ENCODE data around the gene ROPN1B.

ROPN1B gene

GRCh38 chr3:126013751-126014156 lies 44.8 kb downstream of the ROPN1B start:
- no peak for TF ChIP-seq CTCF (IDR thresholded peaks at IDR 0.05; ENCODE audit: low read depth, low read length)
- in situ Hi-C loops (cut with HindIII; ENCODE audit: low sequenced_read_pairs), result no loop called here
- no peak overlapping the region for H3K4me3 ChIP-seq (ENCODE audit: low read depth, low read length)
- DNase-seq (ENCODE audit: low read depth, low spot score), result peak; percentile 22

- in situ Hi-C loops (cut with HindIII; ENCODE audit: low sequenced_read_pairs), result no loop called here
- no peak overlapping the region for H3K4me3 ChIP-seq (ENCODE audit: low read depth, low read length)
- no peak for TF ChIP-seq CTCF (IDR thresholded peaks at IDR 0.05; ENCODE audit: low read depth, low read length)
- peak; percentile 17 for DNase-seq (ENCODE audit: low read depth, low spot score)
Observed at GRCh38 chr3:126014252-126014651, 45.3 kb downstream of the ROPN1B start.

GRCh38 chr3:126015075-126015474 lies 46.1 kb downstream of the ROPN1B start:
- in situ Hi-C loops (cut with HindIII; ENCODE audit: low sequenced_read_pairs), result no loop called here
- no peak for TF ChIP-seq CTCF (IDR thresholded peaks at IDR 0.05; ENCODE audit: low read depth, low read length)
- no peak overlapping the region for H3K4me3 ChIP-seq (ENCODE audit: low read depth, low read length)
- no peak for DNase-seq (ENCODE audit: low read depth, low spot score)

- TF ChIP-seq CTCF (IDR thresholded peaks at IDR 0.05; ENCODE audit: low read depth, low read length), result no peak
- DNase-seq (ENCODE audit: low read depth, low spot score), result no peak
- in situ Hi-C loops (cut with HindIII; ENCODE audit: low sequenced_read_pairs), result no loop called here
- no peak overlapping the region for H3K4me3 ChIP-seq (ENCODE audit: low read depth, low read length)
Observed at GRCh38 chr3:126016616-126017015, 47.6 kb downstream of the ROPN1B start.

GRCh38 chr3:126017362-126017761 lies 48.4 kb downstream of the ROPN1B start:
- no peak overlapping the region for H3K4me3 ChIP-seq (ENCODE audit: low read depth, low read length)
- no peak for DNase-seq (ENCODE audit: low read depth, low spot score)
- in situ Hi-C loops (cut with HindIII; ENCODE audit: low sequenced_read_pairs), result no loop called here
- no peak for TF ChIP-seq CTCF (IDR thresholded peaks at IDR 0.05; ENCODE audit: low read depth, low read length)

- no peak for TF ChIP-seq CTCF (IDR thresholded peaks at IDR 0.05; ENCODE audit: low read depth, low read length)
- DNase-seq (ENCODE audit: low read depth, low spot score), result no peak
- no peak overlapping the region for H3K4me3 ChIP-seq (ENCODE audit: low read depth, low read length)
- in situ Hi-C loops (cut with HindIII; ENCODE audit: low sequenced_read_pairs), result no loop called here
Observed at GRCh38 chr3:126018545-126018944, 49.6 kb downstream of the ROPN1B start.

GRCh38 chr3:126018995-126019394 lies 50.0 kb downstream of the ROPN1B start:
- no peak for TF ChIP-seq CTCF (IDR thresholded peaks at IDR 0.05; ENCODE audit: low read depth, low read length)
- no peak for DNase-seq (ENCODE audit: low read depth, low spot score)
- in situ Hi-C loops (cut with HindIII; ENCODE audit: low sequenced_read_pairs), result no loop called here

More at GRCh38 chr3:126018995-126019394, 50.0 kb downstream of the ROPN1B start:
- H3K4me3 ChIP-seq (ENCODE audit: low read depth, low read length), result no peak overlapping the region
